ENCODE data around the gene EIF4ENIF1.
A peak's percentile ranks its signal among the peaks of the same experiment; 100 is the strongest.
"Not testable (repeated sequence)": the region's sequence is repeated elsewhere in the genome, so short reads cannot be mapped to it uniquely, and the experiment has no call there.

EIF4ENIF1 gene, protein sequence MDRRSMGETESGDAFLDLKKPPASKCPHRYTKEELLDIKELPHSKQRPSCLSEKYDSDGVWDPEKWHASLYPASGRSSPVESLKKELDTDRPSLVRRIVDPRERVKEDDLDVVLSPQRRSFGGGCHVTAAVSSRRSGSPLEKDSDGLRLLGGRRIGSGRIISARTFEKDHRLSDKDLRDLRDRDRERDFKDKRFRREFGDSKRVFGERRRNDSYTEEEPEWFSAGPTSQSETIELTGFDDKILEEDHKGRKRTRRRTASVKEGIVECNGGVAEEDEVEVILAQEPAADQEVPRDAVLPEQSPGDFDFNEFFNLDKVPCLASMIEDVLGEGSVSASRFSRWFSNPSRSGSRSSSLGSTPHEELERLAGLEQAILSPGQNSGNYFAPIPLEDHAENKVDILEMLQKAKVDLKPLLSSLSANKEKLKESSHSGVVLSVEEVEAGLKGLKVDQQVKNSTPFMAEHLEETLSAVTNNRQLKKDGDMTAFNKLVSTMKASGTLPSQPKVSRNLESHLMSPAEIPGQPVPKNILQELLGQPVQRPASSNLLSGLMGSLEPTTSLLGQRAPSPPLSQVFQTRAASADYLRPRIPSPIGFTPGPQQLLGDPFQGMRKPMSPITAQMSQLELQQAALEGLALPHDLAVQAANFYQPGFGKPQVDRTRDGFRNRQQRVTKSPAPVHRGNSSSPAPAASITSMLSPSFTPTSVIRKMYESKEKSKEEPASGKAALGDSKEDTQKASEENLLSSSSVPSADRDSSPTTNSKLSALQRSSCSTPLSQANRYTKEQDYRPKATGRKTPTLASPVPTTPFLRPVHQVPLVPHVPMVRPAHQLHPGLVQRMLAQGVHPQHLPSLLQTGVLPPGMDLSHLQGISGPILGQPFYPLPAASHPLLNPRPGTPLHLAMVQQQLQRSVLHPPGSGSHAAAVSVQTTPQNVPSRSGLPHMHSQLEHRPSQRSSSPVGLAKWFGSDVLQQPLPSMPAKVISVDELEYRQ

DNA sequence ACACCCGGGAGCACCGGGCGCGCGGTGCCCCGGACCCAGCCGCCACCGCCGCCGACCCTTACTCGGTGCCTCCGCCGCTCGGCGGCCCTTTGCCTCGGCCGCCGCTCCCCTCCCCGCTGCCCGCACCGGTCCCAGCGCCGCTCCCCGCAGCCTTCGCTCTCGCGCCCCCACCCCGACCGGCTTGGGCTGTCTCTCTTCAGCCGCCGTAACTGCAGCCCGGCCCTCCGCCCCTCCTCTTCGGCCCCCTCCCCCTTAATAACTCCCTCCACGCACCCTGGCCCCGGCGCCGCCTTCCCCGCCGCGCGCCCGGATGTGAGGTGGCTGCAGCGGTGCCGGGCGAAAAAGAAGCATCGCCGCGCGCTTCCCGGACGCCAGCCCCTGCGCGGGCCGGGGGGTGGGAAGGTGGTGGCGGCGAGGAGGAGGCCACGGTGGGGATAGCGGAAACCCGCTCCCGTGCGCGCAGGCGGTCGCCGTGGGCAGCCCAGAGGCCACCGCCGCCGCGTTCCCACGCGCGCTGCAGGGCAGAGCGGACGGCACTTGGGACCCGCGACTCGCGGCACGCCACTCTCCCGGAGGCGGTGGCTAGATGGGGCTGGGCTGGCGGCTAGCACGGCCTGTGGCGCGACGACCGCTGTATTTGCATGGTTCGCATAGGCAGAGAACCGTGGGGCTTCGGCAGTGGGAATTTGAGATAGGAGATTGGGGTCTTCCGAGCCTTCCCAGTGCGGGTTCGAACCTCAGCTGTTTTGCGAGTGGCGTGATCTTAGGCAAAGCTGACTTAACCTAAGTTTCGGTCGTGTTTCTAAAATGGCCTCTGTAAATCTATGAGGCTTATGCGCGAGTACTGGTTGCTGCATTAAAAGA is at the start of gene EIF4ENIF1:
Gene EIF4ENIF1 (minus strand): TSS at position 211 of the 864 bp plus-strand sequence. CDS start 1,124 bp downstream, outside the sequence.
- DNase-seq (ENCODE audit: low read depth, low spot score), result peak; percentile 73

DNA sequence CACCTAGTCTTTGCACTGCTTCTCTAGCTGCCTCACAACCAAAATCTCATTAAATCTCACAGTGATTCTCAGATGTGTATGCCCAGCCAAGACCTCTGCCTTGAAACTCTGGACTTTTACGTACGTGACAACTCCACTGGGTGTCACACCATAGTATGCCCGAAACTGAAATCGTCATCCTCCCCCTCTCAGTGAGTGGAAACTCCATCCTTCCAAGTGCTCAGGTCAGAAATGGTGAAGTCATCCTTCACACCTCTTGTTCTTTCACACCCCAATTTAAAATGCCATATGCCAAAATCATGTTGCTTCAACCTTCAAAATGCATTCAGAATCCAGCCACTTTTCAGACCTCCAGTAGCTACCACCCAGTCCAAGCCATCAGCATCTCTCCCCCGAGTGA is 49.2 kb upstream of the EIF4ENIF1 start:
- DNase-seq (ENCODE audit: low read depth, low spot score), result no peak

GRCh38 chr22:31537019-31537535 is 47.4 kb upstream of the EIF4ENIF1 start:
- no peak for DNase-seq (ENCODE audit: low read depth, low spot score)

DNA sequence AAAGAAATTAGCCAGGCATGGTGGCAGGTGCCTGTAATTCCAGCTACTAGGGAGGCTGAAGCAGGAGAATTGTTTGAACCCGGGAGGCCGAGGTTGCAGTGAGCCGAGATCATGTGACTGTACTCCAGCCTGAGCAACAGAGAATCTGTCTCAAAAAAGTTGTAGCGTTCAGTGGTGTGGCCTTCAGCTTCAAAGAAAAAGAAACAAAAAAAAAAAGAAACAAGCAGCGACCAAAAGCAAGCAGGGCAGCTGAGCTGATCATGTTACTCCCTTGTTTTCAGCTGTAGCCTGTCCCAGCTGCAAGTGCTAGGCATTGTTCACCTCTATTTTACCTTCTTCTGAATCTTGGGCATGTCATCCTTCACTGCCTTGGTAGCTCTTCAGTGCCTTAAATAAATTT is 43.7 kb upstream of the EIF4ENIF1 start:
- no peak for DNase-seq (ENCODE audit: low read depth, low spot score)

- no peak for DNase-seq (ENCODE audit: low read depth, low spot score)
These were observed 42.4 kb upstream of the EIF4ENIF1 start for GRCh38 chr22:31532060-31532459.

DNA sequence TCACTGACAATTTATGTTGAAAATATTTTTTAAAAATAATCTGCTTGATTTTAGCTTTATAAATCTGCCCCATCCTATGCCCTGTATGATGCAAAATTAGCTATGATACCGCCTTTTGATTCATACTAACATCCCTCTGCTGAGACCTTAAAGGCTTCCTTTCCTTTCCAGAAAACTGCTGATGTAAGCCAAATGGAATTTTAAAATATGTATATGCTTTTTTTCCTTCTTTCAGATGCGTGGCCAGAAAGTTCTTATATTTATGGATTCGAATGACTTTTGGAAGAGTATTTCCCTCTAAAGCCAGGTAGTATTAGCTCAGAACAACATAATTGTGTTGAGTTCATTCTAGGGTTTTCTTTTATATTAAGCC is 41.2 kb upstream of the EIF4ENIF1 start:
- DNase-seq (ENCODE audit: low read depth, low spot score), result no peak

GRCh38 chr22:31526270-31526669 is 36.6 kb upstream of the EIF4ENIF1 start:
- no peak for DNase-seq (ENCODE audit: low read depth, low spot score)

- not testable (repeated sequence) for DNase-seq (ENCODE audit: low read depth, low spot score)
These were observed 34.5 kb upstream of the EIF4ENIF1 start for GRCh38 chr22:31524132-31524531.

DNA sequence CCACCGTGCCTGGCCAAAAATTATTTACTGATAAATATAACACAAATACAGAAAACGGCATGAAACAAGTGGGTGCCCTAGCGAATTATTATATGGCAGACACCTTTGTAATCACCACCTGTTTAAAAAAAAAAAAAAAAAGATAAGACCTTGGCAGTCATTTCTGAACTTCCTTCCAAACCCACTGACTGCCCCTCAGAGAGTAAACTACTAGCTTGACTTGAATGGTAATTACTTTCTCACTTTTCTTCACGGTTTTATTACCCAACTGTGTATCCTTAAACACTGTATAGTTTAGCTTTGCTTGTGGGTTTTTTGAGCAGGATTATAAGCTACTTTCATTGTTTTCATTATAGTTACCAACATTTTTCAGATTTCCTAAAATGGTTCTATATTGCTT is 30.4 kb upstream of the EIF4ENIF1 start:
- no peak for DNase-seq (ENCODE audit: low read depth, low spot score)

DNA sequence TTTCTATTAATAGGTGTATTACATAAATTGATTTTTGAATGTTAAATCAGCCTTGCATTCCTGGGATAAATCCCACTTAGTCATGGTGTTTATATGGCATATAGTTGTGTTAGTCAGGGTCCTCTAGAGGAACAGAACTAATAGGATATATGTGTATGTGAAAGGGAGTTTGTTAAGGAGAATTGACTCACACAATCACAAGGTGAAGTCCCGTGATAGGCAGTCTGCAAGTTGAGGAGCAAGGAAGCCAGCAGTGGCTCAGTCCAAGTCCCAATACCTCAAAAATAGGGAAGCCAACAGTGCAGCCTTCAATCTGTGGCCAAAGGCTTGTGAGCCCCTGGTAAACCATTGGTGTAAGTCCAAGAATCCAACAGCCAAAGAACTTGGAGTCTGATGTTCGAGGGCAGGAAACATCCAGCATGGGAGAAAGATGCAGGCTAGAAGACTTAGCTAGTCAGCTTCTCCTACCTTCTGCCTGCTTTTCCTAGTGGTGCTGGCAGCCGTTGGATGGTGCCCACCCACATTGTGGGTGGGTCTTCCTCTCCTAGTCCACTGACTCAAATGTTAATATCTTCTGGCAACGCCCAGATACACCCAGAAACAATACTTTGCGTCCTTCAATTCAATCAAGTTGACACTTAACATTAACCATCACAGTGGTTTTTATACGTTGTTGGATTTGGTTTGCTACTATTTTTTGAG is 19.6 kb upstream of the EIF4ENIF1 start:
- no peak for DNase-seq (ENCODE audit: low read depth, low spot score)

GRCh38 chr22:31508536-31508935 is 18.9 kb upstream of the EIF4ENIF1 start:
- no peak for DNase-seq (ENCODE audit: low read depth, low spot score)

DNA sequence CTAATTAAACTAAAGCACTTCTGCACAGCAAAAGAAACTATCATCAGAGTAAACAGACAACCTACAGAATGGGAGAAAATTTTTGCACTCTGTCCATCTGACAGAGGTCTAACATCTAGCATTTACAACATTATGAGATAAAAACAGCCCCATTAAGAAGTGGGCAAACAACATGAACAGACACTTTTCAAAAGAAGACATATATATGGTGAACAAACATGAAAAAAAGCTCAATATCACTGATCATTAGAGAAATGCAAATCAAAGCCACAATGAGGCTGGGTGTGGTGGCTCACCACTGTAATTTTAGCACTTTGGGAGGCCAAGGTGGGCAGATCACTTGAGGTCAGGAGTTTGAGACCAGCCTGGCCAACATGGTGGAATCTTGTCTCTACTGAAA is 17.9 kb upstream of the EIF4ENIF1 start:
- DNase-seq (ENCODE audit: low read depth, low spot score), result not testable (repeated sequence)

- DNase-seq (ENCODE audit: low read depth, low spot score), result no peak
These were observed 14.6 kb upstream of the EIF4ENIF1 start for GRCh38 chr22:31504282-31504681.

- no peak for DNase-seq (ENCODE audit: low read depth, low spot score)
These were observed 13.7 kb upstream of the EIF4ENIF1 start for GRCh38 chr22:31503211-31503964.

GRCh38 chr22:31501738-31502137 is 12.1 kb upstream of the EIF4ENIF1 start:
- DNase-seq (ENCODE audit: low read depth, low spot score), result no peak

DNA sequence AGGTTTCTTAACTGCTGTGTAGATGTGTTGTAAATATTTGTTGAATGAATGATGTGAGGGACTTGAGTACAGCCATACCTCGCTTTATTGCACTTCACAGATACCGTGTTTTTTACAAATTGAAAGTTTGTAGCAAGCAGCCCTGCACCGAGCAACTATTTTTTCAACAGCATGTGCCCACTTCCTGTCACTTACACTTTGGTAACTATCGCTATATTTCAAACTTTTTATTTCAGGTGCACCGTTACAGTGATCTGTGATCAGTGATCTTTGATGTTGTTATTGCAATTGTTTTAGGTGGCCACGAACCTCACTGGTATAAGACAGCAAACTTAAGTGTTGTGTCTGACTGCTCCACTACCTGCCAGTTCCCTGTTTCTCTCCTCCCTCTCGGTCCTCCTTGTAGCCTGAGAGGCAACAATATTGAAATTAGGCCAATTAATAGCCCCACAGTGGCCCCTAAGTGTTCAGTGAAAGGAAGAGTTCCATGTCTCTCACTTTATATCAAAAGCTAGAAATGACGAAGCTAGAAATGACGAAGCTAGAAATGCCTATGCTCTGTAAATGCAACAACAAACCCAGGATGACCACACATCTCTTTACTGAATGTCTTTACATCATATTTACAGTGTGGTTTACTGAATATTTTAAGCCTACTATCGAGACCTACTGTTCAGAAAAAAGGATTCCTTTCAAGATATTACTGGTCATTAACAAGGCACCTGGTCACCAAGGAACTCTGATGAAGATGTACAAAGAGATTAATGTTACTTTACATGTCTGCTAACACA is 7.7 kb upstream of the EIF4ENIF1 start:
- DNase-seq (ENCODE audit: low read depth, low spot score), result no peak

GRCh38 chr22:31496735-31497146 is 7.1 kb upstream of the EIF4ENIF1 start:
- no peak for DNase-seq (ENCODE audit: low read depth, low spot score)

GRCh38 chr22:31496007-31496734 is 6.5 kb upstream of the EIF4ENIF1 start, which contains the start of gene SFI1:
Gene SFI1, plus strand, starts transcription at chr22:31496536. Its CDS starts 11,749 bp downstream, at chr22:31508285.
- peak; percentile 86 for DNase-seq (ENCODE audit: low read depth, low spot score)

Data from ELF-1 (cell line).